HG03066 (cell line): ENCODE data around the gene ERF.

Experiments
- ATAC-seq: cut with Tn5 transposase; IDR thresholded peaks from one replicate; pipeline ENCODE4 v1.9.1; 2021; ENCODE audit warnings: low read depth; ENCODE audit not compliant: unreplicated experiment

ERF gene

GRCh38 chr19:42219812-42220750 is 34.8 kb downstream of the ERF start, which contains the start of gene ZNF526:
TSS of gene ZNF526 (plus strand) at chr19:42220312. CDS start at chr19:42224404, 4,092 bp downstream.
- peak; percentile 70 for ATAC-seq

- peak; percentile 60 for ATAC-seq
Observed at GRCh38 chr19:42217520-42218437, 37.1 kb downstream of the ERF start, which contains the start of gene DEDD2. TSS of gene DEDD2 (minus strand) at chr19:42217677. CDS start at chr19:42217007, 670 bp downstream.

DNA sequence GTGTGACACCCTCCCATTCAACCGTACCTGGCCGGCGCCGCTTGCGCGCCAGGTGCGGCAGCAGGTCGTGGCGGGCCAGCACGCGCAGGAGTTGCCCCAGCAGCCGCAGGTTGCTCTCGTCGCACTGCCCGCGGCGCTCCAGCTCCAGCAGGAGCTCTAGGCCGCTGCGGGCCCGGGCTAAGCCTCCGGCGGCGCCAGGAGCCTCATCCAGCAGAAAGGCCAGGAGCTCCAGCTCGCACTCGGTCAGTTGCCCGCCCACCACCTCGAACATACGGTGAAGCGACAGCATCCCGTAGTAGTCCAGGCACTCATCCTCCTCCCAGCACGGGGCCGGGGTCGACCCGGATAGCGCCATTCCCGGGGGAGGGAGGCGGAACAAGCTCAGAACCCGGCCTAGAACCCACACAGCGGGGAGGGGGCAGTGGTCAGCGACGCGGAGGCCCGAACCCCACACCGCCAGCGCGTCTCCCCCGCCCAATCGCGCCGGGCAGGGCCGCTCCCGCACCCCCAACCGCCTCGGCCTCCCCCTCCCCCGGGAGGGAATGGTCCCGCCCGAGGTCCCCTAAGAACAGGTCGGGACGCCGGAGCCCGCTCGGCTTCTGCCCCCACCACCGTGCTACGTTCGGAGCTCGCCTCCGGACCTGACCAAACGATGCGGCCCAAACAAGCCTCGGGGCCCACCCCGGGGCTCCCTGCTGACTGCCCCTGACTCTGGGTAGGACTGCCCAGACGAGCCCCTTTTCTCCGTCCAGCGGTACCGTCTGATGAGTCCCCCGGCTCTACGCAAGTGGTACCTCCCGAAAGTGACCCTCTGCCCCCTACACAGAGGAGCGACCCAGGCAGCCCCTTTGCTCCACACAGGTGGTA is 38.0 kb downstream of the ERF start:
- ATAC-seq: peak; percentile 5

DNA sequence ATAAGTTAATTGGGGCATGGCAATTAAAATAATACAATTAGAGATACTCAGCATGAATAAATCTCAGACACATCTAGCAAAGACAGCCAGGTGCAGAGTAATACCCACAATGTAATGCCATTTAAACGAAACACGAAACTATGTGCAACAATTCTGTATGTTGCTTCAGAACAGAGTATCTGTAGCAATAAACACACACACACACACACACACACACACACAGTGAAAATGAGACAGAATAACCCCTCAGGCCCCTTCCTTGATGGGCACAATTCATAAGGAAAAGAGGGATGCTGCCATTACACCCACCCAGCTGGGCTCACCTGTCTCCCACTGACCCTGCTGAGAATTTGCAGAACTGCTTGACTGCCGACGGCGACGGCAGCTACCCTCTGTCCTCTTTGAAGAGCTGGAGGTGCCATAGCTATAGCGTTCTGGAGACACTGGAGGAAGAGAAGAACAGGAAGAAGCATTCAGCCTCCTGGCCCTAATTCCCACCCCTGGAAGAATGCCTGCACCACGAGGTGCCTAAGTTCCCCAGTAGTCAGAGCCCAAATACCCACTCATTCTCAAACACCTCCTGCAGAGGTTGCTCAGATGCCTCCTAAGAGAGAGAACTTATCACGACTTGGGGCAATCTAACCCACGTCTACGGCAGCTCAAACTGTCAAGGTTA is 40.0 kb downstream of the ERF start:
- ATAC-seq: no peak

DNA sequence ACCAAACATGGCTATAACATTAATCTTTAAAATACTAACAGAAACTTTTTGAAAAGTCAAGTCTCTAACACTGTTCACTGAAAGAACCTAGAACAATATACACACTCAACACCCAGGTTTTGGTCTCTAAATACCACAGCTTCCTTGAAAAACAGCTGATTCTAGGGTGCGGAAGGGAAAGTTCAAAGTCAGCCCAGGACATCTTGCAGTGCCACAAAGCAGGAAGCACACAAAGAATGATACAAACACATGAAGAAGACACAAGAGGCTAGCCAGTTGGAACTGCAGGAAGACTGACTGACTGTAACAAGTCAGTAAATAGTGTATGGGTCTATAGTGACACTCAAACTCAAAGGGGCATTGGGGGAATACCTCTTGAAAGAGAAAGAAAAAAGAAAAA is 42.0 kb downstream of the ERF start:
- no peak for ATAC-seq

- ATAC-seq: no peak
Observed at GRCh38 chr19:42208612-42209011, 46.3 kb downstream of the ERF start.

DNA sequence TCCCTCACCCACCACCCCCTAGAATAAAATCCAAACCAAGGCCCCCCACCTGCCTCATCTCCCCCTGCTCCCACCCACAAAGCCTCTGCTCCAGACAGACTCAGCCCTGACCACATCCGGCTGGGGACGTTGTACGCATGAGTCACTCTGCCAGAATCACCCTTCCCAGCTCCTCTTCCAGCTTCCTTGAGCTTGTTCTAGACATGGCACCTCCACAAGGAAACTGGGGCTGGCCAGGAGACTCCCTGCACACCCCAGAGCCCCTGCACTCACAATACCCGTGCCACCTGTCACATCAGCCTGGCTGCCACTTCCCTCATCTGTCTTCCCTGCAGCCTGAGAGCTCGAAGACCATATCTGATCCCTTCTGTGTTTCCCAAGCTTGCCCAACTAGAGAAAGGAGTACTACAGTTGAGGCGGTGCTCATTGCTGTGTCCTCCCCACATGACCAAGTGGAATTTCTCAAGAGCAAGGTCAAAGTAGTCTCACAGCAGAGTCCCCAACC is 47.1 kb downstream of the ERF start:
- ATAC-seq: no peak

- ATAC-seq: no peak
Observed at GRCh38 chr19:42206871-42207755, 47.8 kb downstream of the ERF start.

- no peak for ATAC-seq
Observed at GRCh38 chr19:42204664-42205063, 50.3 kb downstream of the ERF start.

GRCh38 chr19:42203700-42204099 is 51.2 kb downstream of the ERF start:
- no peak for ATAC-seq

DNA sequence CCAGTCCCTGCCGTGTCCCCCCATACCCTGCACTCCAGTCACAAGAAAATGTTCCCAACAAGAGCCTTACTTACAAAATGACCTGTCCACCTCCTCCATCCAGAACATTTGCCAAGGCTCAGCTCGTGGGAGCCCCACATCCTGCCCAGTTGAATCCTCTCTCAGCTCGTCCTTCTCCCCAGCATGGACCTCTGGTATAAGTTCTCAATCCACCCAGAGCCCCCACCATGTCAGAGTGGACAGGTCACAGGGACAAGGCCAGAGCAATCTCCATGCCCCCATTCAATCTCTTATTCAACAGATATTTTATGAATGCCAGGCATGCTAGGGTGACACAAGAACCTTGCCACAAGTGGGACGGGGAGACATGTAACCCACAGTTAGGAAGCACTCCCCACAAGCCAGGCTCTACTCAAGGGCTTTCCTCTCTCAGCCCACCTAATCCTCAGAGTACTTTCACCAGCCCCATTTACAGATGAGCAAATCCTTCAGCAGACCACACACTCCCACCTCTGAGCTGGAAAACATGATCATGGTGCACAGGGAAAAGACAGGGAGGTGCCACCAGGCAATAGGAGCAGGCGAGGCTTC is 52.5 kb downstream of the ERF start:
- ATAC-seq: no peak

GRCh38 chr19:42201489-42202289 is 53.2 kb downstream of the ERF start:
- ATAC-seq: no peak

- ATAC-seq: no peak
Observed at GRCh38 chr19:42200116-42200715, 54.7 kb downstream of the ERF start.

DNA sequence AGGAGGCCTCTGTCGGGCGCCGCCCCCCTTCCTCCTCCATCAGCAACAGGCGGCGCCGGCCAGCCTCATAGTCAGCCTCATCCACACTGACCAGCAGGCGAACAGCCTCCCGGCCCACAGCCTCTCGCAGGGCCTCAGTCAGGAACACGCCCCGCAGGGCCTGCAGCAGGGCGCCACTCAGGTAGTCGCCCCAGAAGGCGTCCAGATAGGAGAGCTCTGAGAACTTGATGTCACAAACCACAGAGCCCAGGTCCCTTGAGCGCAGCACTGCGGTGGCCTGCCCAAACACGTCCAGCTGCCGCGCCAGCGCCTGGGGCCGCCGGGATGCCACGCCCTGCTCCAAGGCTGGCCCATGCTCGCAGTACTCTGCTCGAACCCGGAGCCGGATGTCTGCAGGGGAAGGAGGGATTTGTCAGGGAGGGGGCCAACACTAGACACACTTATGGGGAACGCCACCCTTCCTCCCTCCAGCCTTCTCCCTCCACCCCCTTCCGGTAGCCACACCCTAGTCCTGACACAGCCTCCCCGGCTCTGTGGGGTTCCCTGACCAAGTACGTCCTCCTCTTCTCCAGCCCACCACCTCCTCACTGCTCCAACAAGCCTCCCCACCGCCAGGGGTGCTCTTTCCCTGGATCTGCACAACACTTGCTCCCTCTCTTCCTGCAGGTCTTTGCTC is 55.4 kb downstream of the ERF start:
- peak; percentile 44 for ATAC-seq

GRCh38 chr19:42198676-42199439 is 56.1 kb downstream of the ERF start:
- peak; percentile 43 for ATAC-seq
